H9 (cell line): ENCODE results near the gene TEX52. TPM values are rescaled to one million over a fixed set of nuclear protein-coding genes. Genes with fewer than 3 reads are reported as not detected.

ENCODE experiments used
- DNase-seq: peaks from one replicate; pipeline ENCODE4 v3.0.0-alpha.2; 2017
- H2AFZ ChIP-seq: one replicate; pipeline ENCODE4 v1.6.1; 2013; ENCODE audit warnings: mild to moderate bottlenecking, low read length, control low read depth, moderate library complexity
- H2AK5ac ChIP-seq: 2 replicates; pipeline ENCODE4 v1.6.1; 2013; ENCODE audit warnings: low read length, control low read depth, mixed read lengths; ENCODE audit not compliant: insufficient read length
- H2BK120ac ChIP-seq: one replicate; pipeline ENCODE4 v1.6.1; 2013; ENCODE audit warnings: low read depth, mild to moderate bottlenecking, low read length, control low read depth, inconsistent platforms; ENCODE audit not compliant: poor library complexity, severe bottlenecking
- H2BK12ac ChIP-seq: 2 replicates; pipeline ENCODE4 v1.6.1; 2013; ENCODE audit warnings: low read length, control low read depth, mixed read lengths, low read depth; ENCODE audit not compliant: insufficient read length
- H2BK15ac ChIP-seq: 2 replicates; pipeline ENCODE4 v1.6.1; 2013; ENCODE audit warnings: low read depth, low read length, control low read depth
- H2BK20ac ChIP-seq: one replicate; pipeline ENCODE4 v1.6.1; 2013; ENCODE audit warnings: low read depth, mild to moderate bottlenecking, low read length, control low read depth, inconsistent platforms; ENCODE audit not compliant: poor library complexity, severe bottlenecking
- H2BK5ac ChIP-seq: 2 replicates; pipeline ENCODE4 v1.6.1; 2013; ENCODE audit warnings: low read length, control low read depth, mixed read lengths; ENCODE audit not compliant: insufficient read length
- H3K14ac ChIP-seq: 2 replicates; pipeline ENCODE4 v1.6.1; 2013; ENCODE audit warnings: low read length, control low read depth; ENCODE audit not compliant: insufficient read depth
- H3K18ac ChIP-seq: 2 replicates; pipeline ENCODE4 v1.6.1; 2013; ENCODE audit warnings: low read depth, mild to moderate bottlenecking, mixed read lengths, low read length, control low read depth; ENCODE audit not compliant: insufficient read length
- H3K23ac ChIP-seq: 2 replicates; pipeline ENCODE4 v1.6.1; 2013; ENCODE audit warnings: low read length, control low read depth, mixed read lengths, low read depth; ENCODE audit not compliant: insufficient read length
- H3K23me2 ChIP-seq: 2 replicates; pipeline ENCODE4 v1.6.1; 2013; ENCODE audit warnings: low read depth, mild to moderate bottlenecking, mixed read lengths, low read length, control low read depth; ENCODE audit not compliant: insufficient read length, poor library complexity, severe bottlenecking
- H3K27ac ChIP-seq: 2 replicates; pipeline ENCODE4 v1.5.1; 2013; ENCODE audit warnings: low read length, control low read depth, mixed read lengths, low read depth; ENCODE audit not compliant: insufficient read length
- H3K27me3 ChIP-seq: 2 replicates; pipeline ENCODE4 v1.6.1; 2013; ENCODE audit warnings: low read length, control low read depth, inconsistent platforms; ENCODE audit not compliant: insufficient read depth
- H3K4ac ChIP-seq: 2 replicates; pipeline ENCODE4 v1.6.1; 2013; ENCODE audit warnings: low read depth, mild to moderate bottlenecking, control low read depth, inconsistent platforms, low read length, moderate library complexity
- H3K4me1 ChIP-seq: 2 replicates; pipeline ENCODE4 v1.6.1; 2013; ENCODE audit warnings: low read length, control low read depth, inconsistent platforms; ENCODE audit not compliant: insufficient read depth
- H3K4me2 ChIP-seq: 2 replicates; pipeline ENCODE4 v1.6.1; 2013; ENCODE audit warnings: low read length, control low read depth, mixed read lengths; ENCODE audit not compliant: insufficient read length, insufficient read depth
- H3K56ac ChIP-seq: 2 replicates; pipeline ENCODE4 v1.6.1; 2013; ENCODE audit warnings: low read depth, mild to moderate bottlenecking, mixed read lengths, low read length, control low read depth; ENCODE audit not compliant: insufficient read length
- H3K79me1 ChIP-seq: 2 replicates; pipeline ENCODE4 v1.6.1; 2013; ENCODE audit warnings: low read depth, mild to moderate bottlenecking, moderate library complexity, low read length, control low read depth, inconsistent platforms; ENCODE audit not compliant: insufficient read depth, poor library complexity, severe bottlenecking
- H3K79me2 ChIP-seq: 2 replicates; pipeline ENCODE4 v1.6.1; 2013; ENCODE audit warnings: low read length, control low read depth, inconsistent platforms; ENCODE audit not compliant: insufficient read depth
- H3K9ac ChIP-seq: 2 replicates; pipeline ENCODE4 v1.6.1; 2013; ENCODE audit warnings: low read length, control low read depth, mixed read lengths; ENCODE audit not compliant: insufficient read length; ENCODE audit errors: extremely low read depth
- H3K9me3 ChIP-seq: one replicate; pipeline ENCODE4 v1.6.1; 2013; ENCODE audit warnings: low read depth, low read length, inconsistent platforms; ENCODE audit not compliant: control insufficient read depth
- H3T11ph ChIP-seq: one replicate; pipeline ENCODE4 v1.6.1; 2013; ENCODE audit warnings: mild to moderate bottlenecking, low read length, control low read depth, inconsistent platforms
- H4K20me1 ChIP-seq: one replicate; pipeline ENCODE4 v1.6.1; 2013; ENCODE audit not compliant: control insufficient read depth, insufficient read length, insufficient read depth
- H4K5ac ChIP-seq: 2 replicates; pipeline ENCODE4 v1.6.1; 2013; ENCODE audit warnings: low read depth, mild to moderate bottlenecking, mixed read lengths, low read length, control low read depth; ENCODE audit not compliant: insufficient read length
- H4K8ac ChIP-seq: replicated peaks from 2 replicates; pipeline ENCODE4 v1.6.1; 2013; ENCODE audit warnings: low read length, control low read depth, mixed read lengths, low read depth; ENCODE audit not compliant: insufficient read length
- H4K91ac ChIP-seq: 2 replicates; pipeline ENCODE4 v1.6.1; 2013; ENCODE audit warnings: low read depth, mild to moderate bottlenecking, moderate library complexity, mixed read lengths, low read length, control low read depth; ENCODE audit not compliant: insufficient read length
- H3K27ac Mint-ChIP-seq, 3 experiments: 2 replicates in 2 of 3; 3 replicates in 1 of 3; pipeline ENCODE4 v1.8.0; 2020 to 2021; ENCODE audit warnings: mixed read lengths in 3 of 3, mild to moderate bottlenecking in 1 of 3, moderate library complexity in 1 of 3
- H3K27me3 Mint-ChIP-seq: 2 replicates; pipeline ENCODE4 v1.8.0; 2021; ENCODE audit warnings: low read depth, mild to moderate bottlenecking, moderate library complexity, mixed read lengths
- H3K36me3 Mint-ChIP-seq, 3 experiments: 2 replicates in 2 of 3; 3 replicates in 1 of 3; pipeline ENCODE4 v1.8.0; 2020 to 2021; ENCODE audit warnings: low read depth in 3 of 3, mixed read lengths in 3 of 3; ENCODE audit not compliant: insufficient read depth in 1 of 3
- H3K4me1 Mint-ChIP-seq, 2 experiments: 2 replicates each; pipeline ENCODE4 v1.8.0; 2020; ENCODE audit warnings: mixed read lengths in 2 of 2
- H3K4me3 Mint-ChIP-seq, 2 experiments: 2 replicates in 1 of 2; 3 replicates in 1 of 2; pipeline ENCODE4 v1.8.0; 2020 to 2021; ENCODE audit warnings: mild to moderate bottlenecking in 2 of 2, mixed read lengths in 2 of 2, moderate library complexity in 1 of 2
- H3K9me3 Mint-ChIP-seq, 2 experiments: 2 replicates in 1 of 2; 3 replicates in 1 of 2; pipeline ENCODE4 v1.8.0; 2020; ENCODE audit warnings: mild to moderate bottlenecking in 2 of 2, mixed read lengths in 2 of 2, moderate library complexity in 1 of 2
- CTCF ChIP-seq: fragments of 200-600 bp; sonication (generic); conservative IDR thresholded peaks from 3 replicates; pipeline ENCODE4 v1.8.0; 2021; ENCODE audit warnings: antibody characterized with exemption, mild to moderate bottlenecking
- WGBS: extraction: QIAGEN DNeasy Blood & Tissue Kit; methylation state at CpG from one replicate; pipeline ENCODE4 v1.1.7; 2013; ENCODE audit warnings: missing lambda C conversion rate, low lambda C conversion rate, mixed read lengths; ENCODE audit not compliant: insufficient read length; ENCODE audit errors: extremely low coverage; 5-methylcytosine and 5-hydroxymethylcytosine counted together
- total RNA-seq: library from RNA; stranded (reverse); gene quantifications from 2 replicates; pipeline ENCODE4 v1.2.1, GENCODE V29; 2021

Gene TEX52
- total RNA-seq, 1 experiment from 2014 or later, result 0.20 TPM

- Mint-ChIP-seq H3K36me3 (no peaks in the 10 kb centered on the region), H3K27ac (peak overlapping the region in 1 of 3 experiments; percentile 78; a peak in 3 of 7 replicates), H3K4me1 (peaks cover 2 to 10% of the 10 kb centered on the region in 2 experiments; a peak in 2 of 4 replicates), H3K9me3 (no peaks in the 10 kb centered on the region), H3K27me3 (no peaks in the 10 kb centered on the region), H3K4me3 (no peak overlapping the region)
- Histone ChIP-seq H3K9me3 (no peaks in the 10 kb centered on the region), H3K56ac (no peak overlapping the region), H2BK12ac (no peak overlapping the region), H3K4me2 (no peak overlapping the region), H4K91ac (no peak overlapping the region), H4K5ac (no peak overlapping the region), H4K20me1 (no peaks in the 10 kb centered on the region), H2BK15ac (no peak overlapping the region), H3K79me1 (no peaks in the 10 kb centered on the region), H2BK5ac (no peak overlapping the region), H3K4ac (no peak overlapping the region), H2AFZ (no peak overlapping the region), H3T11ph (no peak overlapping the region), H3K4me1 (no peaks in the 10 kb centered on the region), H2BK120ac (no peak overlapping the region), H3K9ac (no peak overlapping the region), H3K23me2 (no peaks in the 10 kb centered on the region), H4K8ac (no peak overlapping the region), H3K27me3 (no peaks in the 10 kb centered on the region), H3K79me2 (no peaks in the 10 kb centered on the region), H3K18ac (no peak overlapping the region), H3K14ac (no peak overlapping the region), H3K27ac (no peak overlapping the region), H2AK5ac (no peak overlapping the region), H2BK20ac (no peak overlapping the region), H3K23ac (no peak overlapping the region)
- no peak for DNase-seq
- WGBS, result no CpG with 5 or more reads among the region's 8 CpGs
- no peak for TF ChIP-seq CTCF
Measured at GRCh38 chr12:2900642-2901041, 43.8 kb upstream of the TEX52 start.
